ENCODE data around the gene STEAP1B. TPM values are rescaled to one million over a fixed set of nuclear protein-coding genes. Genes with fewer than 3 reads are reported as not detected.

The STEAP1B gene
- total and polyA plus RNA-seq, 8 donors = not detected

DNA sequence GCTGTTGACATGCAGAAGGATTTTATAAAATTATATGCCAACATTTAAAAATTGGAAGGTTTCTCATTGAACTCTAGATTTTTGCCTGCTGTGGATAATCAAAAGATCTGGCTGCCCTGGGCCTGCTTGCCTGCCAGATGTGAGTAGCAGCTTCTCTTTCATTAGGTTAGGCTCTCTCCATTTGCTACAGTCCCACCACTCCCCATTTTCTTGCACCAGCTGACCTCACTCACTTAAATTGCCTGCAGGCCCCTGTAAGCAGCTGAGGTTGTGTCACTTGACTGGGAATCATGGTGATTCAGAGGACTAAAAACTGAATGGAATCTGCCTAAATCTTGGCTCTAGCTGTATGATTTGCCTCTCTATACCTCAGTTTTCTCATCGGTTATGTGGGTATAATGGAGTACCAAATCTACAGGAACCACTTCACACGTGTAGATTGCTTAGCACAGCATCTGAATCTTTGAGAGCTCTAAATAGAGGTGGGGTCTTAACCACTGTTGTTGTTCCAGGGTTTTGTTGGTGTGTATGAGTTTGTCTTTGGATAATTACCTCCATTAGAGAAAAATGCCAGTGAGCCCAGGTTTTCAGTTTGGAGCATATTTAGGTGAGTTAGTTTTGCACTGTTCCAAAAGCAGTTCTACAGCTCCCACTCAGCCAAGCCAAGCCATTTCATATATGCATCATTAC is 124.5 kb downstream of the STEAP1B start:
- ATAC-seq (no peak), DNase-seq (no peak), FAIRE-seq (no peak)
- TF ChIP-seq CTCF (IDR thresholded peaks at IDR 0.05) = no peak
- Histone ChIP-seq H3K27ac (no peak overlapping the region), H3K4me3 (no peak overlapping the region), H3K9me3 (no peaks in the 10 kb centered on the region), H3K36me3 (no peaks in the 10 kb centered on the region), H3K27me3 (no peaks in the 10 kb centered on the region), H3K4me1 (peaks cover 0 to 10% (median 0%) of the 10 kb centered on the region in 3 donors)
- intact Hi-C loops (cut with DNase I) = no loop called here
- WGBS, 2 donors = 94 to 96% methylated on average over 2 of the region's 2 CpGs

GRCh38 chr7:22373911-22374310 is 126.1 kb downstream of the STEAP1B start:
- no peak for ATAC-seq
- DNase-seq = no peak
- H3K27ac ChIP-seq = no peak overlapping the region

GRCh38 chr7:22373388-22373787 is 126.6 kb downstream of the STEAP1B start:
- 29 to 30% methylated on average over 3 of the region's 3 CpGs for WGBS, 2 donors
- peaks cover 0 to 10% (median 0%) of the 10 kb centered on the region in 3 donors for H3K4me1 ChIP-seq
- intact Hi-C loops (cut with DNase I) = no loop called here
- ATAC-seq (peak in 1 of 4 donors; percentile 10), DNase-seq (no peak), FAIRE-seq (no peak)
- H3K4me3 ChIP-seq = no peak overlapping the region
- no peaks in the 10 kb centered on the region for H3K9me3 ChIP-seq
- H3K27ac ChIP-seq = peak overlapping the region in 2 of 4 donors; percentile 31 to 33
- H3K27me3 ChIP-seq = peaks cover 0 to 4% (median 0%) of the 10 kb centered on the region in 4 donors
- no peaks in the 10 kb centered on the region for H3K36me3 ChIP-seq
- no peak for TF ChIP-seq CTCF (IDR thresholded peaks at IDR 0.05)

More at GRCh38 chr7:22373911-22374310, 126.1 kb downstream of the STEAP1B start:
- Histone ChIP-seq H3K4me1 (peaks cover 0 to 10% (median 0%) of the 10 kb centered on the region in 3 donors), H3K27me3 (no peaks in the 10 kb centered on the region), H3K4me3 (no peak overlapping the region), H3K36me3 (no peaks in the 10 kb centered on the region), H3K9me3 (no peaks in the 10 kb centered on the region)
- no peak for TF ChIP-seq CTCF (IDR thresholded peaks at IDR 0.05)
- WGBS, 2 donors = 44 to 53% methylated on average over 2 of the region's 2 CpGs
- FAIRE-seq = no peak
- intact Hi-C loops (cut with DNase I) = no loop called here

- Histone ChIP-seq H3K27ac (peak overlapping the region in 2 of 4 donors; percentile 31 to 33), H3K36me3 (no peaks in the 10 kb centered on the region), H3K4me3 (no peak overlapping the region), H3K9me3 (no peaks in the 10 kb centered on the region), H3K27me3 (peaks cover 0 to 4% (median 0%) of the 10 kb centered on the region in 4 donors), H3K4me1 (peaks cover 0 to 10% (median 0%) of the 10 kb centered on the region in 3 donors)
- TF ChIP-seq CTCF (IDR thresholded peaks at IDR 0.05) = no peak
- FAIRE-seq (no peak), ATAC-seq (peak; percentile 85 to 96 (median 94)), DNase-seq (peak in 4 of 6 donors; percentile 33 to 54 (median 44))
- intact Hi-C loops (cut with DNase I) = no loop called here
- 15% methylated on average over 6 of the region's 6 CpGs for WGBS, 2 donors
Observed at GRCh38 chr7:22372863-22373262, 127.1 kb downstream of the STEAP1B start.

- intact Hi-C loops (cut with DNase I) = no loop called here
- no peak for FAIRE-seq
- ATAC-seq = no peak
- no peak for DNase-seq
- Histone ChIP-seq H3K4me3 (no peak overlapping the region), H3K4me1 (peaks cover 0 to 10% (median 0%) of the 10 kb centered on the region in 3 donors), H3K27me3 (peaks cover 0 to 4% (median 0%) of the 10 kb centered on the region in 4 donors), H3K9me3 (no peaks in the 10 kb centered on the region), H3K27ac (no peak overlapping the region), H3K36me3 (no peaks in the 10 kb centered on the region)
- TF ChIP-seq CTCF (IDR thresholded peaks at IDR 0.05) = no peak
Observed at GRCh38 chr7:22371878-22372277, 128.1 kb downstream of the STEAP1B start.
